Ovary (tissue), 10 donors: ENCODE results near the gene COPS9. TPM values are rescaled to one million over a fixed set of nuclear protein-coding genes. Genes with fewer than 3 reads are reported as not detected.
A peak's percentile ranks its signal among the peaks of the same experiment; 100 is the strongest.

Experiments used
- DNase-seq, 5 donors: peaks; one replicate each; pipeline ENCODE4 v3.0.0-alpha.2; 2019 to 2020
- H3K27ac ChIP-seq, 2 donors: fragments of 200-600 bp; one replicate each; pipeline versions ENCODE4 v1.5.1 to v1.8.0; 2019 to 2022
- H3K27me3 ChIP-seq: fragments of 200-600 bp; one replicate; pipeline ENCODE4 v1.8.0; 2022
- H3K36me3 ChIP-seq: fragments of 200-600 bp; sonication (generic); one replicate; pipeline ENCODE4 v1.5.1; 2019
- H3K4me1 ChIP-seq: one replicate; pipeline ENCODE4 v1.8.1; 2013; ENCODE audit warnings: mild to moderate bottlenecking, moderate library complexity; ENCODE audit not compliant: insufficient read depth
- H3K4me3 ChIP-seq: fragments of 200-600 bp; sonication (generic); one replicate; pipeline ENCODE4 v1.5.1; 2017
- H3K9me3 ChIP-seq, 2 donors: fragments of 200-600 bp in 1 of 2; sonication (generic) in 1 of 2; one replicate each; pipeline versions ENCODE4 v1.5.1 to v1.8.1; 2013 to 2019; ENCODE audit warnings: mild to moderate bottlenecking in 1 of 2, moderate library complexity in 1 of 2
- EP300 ChIP-seq: sonication (generic); formaldehyde crosslinking; IDR thresholded peaks from one replicate; pipeline ENCODE4 v1.6.1; 2017; ENCODE audit warnings: antibody characterized with exemption
- POLR2A ChIP-seq: fragments of 450-650 bp; IDR thresholded peaks from one replicate; pipeline ENCODE4 v1.6.1; 2017; ENCODE audit warnings: antibody characterized with exemption, mild to moderate bottlenecking, moderate library complexity
- WGBS, 3 donors: extraction: QIAGEN DNeasy Blood & Tissue Kit in 1 of 3; methylation state at CpG; one replicate each; pipeline versions ENCODE4 v1.1.5 to v1.1.7; 2013 to 2017; 5-methylcytosine and 5-hydroxymethylcytosine counted together
- intact Hi-C, 4 donors: fragments of 100-400 bp; cut with DNase I; formaldehyde crosslinking; loops; one replicate each; pipeline versions ENCODE4 v1.11.0 to v1.15.1; 2022 to 2023
- long read RNA-seq, 3 donors: library from polyadenylated mRNA in 2 of 3; unstranded in 2 of 3; transcript quantifications; one replicate each; pipeline ENCODE4 v2.0.0 and lab custom pipeline, GENCODE V29; 2021 to 2026
- polyA plus RNA-seq, 2 donors: library from polyadenylated mRNA; stranded (reverse); fragments of 200-250 nt in 1 of 2; fragments of 350-450 nt in 1 of 2; fragmentation: Illumina TruSeq in 1 of 2; extraction: RNeasy Lipid Tissue Mini Kit (QIAGEN cat#74804) in 1 of 2; gene quantifications; one replicate each; pipeline ENCODE4 v1.2.3, GENCODE V29; 2013 to 2014
- total RNA-seq, 7 donors: library from RNA; depleted of rRNA in 2 of 7; stranded (reverse); fragments of >200 nt in 2 of 7; fragmentation: NEBNext Ultra II Directional in 3 of 7; extraction: Animal tissue kit (Norgen Biotek cat#: 25700) in 3 of 7; gene quantifications; one replicate each; pipeline versions ENCODE4 v1.1.0 to v1.2.4, GENCODE V29; 2016 to 2023
- TF ChIP-seq, protein P1 (sequence below), 3 donors: fragments of 450-650 bp in 2 of 3; fragments of 200-600 bp in 1 of 3; IDR thresholded peaks; one replicate each; pipeline versions ENCODE4 v1.5.1 to v1.8.0; 2016 to 2022; ENCODE audit warnings: antibody characterized with exemption in 3 of 3, mild to moderate bottlenecking in 1 of 3
- donor health status: DM: no; HTN: no; CAD: no; lungs with moderate emphysema.
- donor health status: DM: no; HTN: no; CAD: no.
- donor health status: Bipolar disorder and iron deficiency.
- donor health status: DM: yes; HTN: yes; CAD: no.
- donor health status: DM: no; HTN: no; CAD: no.
- donor health status: DM: yes; HTN: yes; CAD: no.

The COPS9 gene
- total RNA-seq (100 to 1,000 TPM in 4 of 7 donors, 10 to 100 TPM in 3; 92.1 to 286 (median 101) TPM), polyA plus RNA-seq (100 to 1,000 TPM in 1 of 2 donors, 10 to 100 TPM in 1; 42.1 to 236 TPM)
- long read RNA-seq, donor 1, partial matches to known transcripts: 0 of 4 reads
- long read RNA-seq, donor 1, other reads (novel, unspliced or antisense): 0 of 4 reads
- long read RNA-seq, donor 2, transcript COPS9-205 (3 exons, 418 nt): major isoform, 90 of 95 reads
- long read RNA-seq, donor 2, transcript COPS9-204 (2 exons, 619 nt): minor isoform, 5 of 95 reads
- long read RNA-seq, donor 2, partial matches to known transcripts: 0 of 95 reads
- long read RNA-seq, donor 2, other reads (novel, unspliced or antisense): 0 of 95 reads
- long read RNA-seq, donor 3, transcript COPS9-204 (2 exons, 619 nt): minor isoform, 8 of 27 reads
- long read RNA-seq, donor 3, transcript COPS9-205 (3 exons, 418 nt): major isoform, 19 of 27 reads
- long read RNA-seq, donor 3, partial matches to known transcripts: 0 of 27 reads
- long read RNA-seq, donor 3, other reads (novel, unspliced or antisense): 0 of 27 reads

DNA sequence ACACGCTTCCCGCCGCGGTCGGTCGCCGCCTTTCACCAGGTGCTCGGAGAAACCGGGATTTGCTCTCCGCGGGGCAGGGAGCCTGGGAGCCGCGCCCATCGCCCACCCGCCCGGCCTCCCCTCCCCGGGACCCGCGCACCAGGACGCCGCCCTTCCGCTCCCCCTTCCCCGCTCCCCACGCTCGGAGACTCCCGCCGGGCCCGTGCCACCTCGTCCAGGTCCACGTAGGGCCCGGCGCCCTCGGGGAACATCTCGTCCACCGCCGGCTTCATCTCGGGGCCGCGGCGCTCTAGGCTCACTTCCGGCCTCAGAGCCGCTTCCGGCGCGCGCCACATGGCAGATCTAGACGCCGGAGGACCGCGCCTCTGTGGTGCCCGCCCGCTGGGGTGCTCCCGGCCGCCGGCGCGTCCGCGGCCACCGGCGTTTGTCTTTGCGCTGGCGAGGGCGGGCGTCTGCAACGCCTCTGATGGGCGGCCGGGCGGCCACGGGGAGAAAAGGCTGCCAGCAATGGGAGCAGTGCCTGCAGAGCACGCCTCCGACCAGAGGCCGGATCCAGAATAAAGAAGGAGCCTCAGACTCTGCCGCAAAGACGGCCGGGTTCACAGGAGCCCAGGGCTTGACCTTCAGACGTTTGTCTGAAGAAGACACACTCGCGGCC, at the start of gene COPS9:
TSS of gene COPS9 (minus strand) at position 293 of the 658 bp plus-strand sequence. CDS start at position 272, 21 bp downstream.
- Histone ChIP-seq H3K27ac (peak within 1 kb of the TSS in 1 of 2 donors; percentile 76), H3K9me3 (no peaks in the 10 kb centered on the region), H3K36me3 (no peaks in the 10 kb centered on the region), H3K27me3 (no peaks in the 10 kb centered on the region), H3K4me1 (peaks cover 7% of the 10 kb centered on the region), H3K4me3 (peak within 1 kb of the TSS; percentile 100)
- TF ChIP-seq POLR2A: peak; percentile 42
- TF ChIP-seq, protein P1, sequence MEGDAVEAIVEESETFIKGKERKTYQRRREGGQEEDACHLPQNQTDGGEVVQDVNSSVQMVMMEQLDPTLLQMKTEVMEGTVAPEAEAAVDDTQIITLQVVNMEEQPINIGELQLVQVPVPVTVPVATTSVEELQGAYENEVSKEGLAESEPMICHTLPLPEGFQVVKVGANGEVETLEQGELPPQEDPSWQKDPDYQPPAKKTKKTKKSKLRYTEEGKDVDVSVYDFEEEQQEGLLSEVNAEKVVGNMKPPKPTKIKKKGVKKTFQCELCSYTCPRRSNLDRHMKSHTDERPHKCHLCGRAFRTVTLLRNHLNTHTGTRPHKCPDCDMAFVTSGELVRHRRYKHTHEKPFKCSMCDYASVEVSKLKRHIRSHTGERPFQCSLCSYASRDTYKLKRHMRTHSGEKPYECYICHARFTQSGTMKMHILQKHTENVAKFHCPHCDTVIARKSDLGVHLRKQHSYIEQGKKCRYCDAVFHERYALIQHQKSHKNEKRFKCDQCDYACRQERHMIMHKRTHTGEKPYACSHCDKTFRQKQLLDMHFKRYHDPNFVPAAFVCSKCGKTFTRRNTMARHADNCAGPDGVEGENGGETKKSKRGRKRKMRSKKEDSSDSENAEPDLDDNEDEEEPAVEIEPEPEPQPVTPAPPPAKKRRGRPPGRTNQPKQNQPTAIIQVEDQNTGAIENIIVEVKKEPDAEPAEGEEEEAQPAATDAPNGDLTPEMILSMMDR (IDR thresholded peaks at IDR 0.05): no peak
- TF ChIP-seq EP300: no peak
- DNase-seq: peak; percentile 78 to 93 (median 82)
- intact Hi-C loops: loop anchor here in 1 of 4 donors (10.0 kb wide), 1 partner anchor 1101 kb away; no protein-coding TSS in a partner anchor
- 0 to 1% (median 1%) methylated on average over 29 to 79 of the region's 79 CpGs for WGBS, 3 donors

DNA sequence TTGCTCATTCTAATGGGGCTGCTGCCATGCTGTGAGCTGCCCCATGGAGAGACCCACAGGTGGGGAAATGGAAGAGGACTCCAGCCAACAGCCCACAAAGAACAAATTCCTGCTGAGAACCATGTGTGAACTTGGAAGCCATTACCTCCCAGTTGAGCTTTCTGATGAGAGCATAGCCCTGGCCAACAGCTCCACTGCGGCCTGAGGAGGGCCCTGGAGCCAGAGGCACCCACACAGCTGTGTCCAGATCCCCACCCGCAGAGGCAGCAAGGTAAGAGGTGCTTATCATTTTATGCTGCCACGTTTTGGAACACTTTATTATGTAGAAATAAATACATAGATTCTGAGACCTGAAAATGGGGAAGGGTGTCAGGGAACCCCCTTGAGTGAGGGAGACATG, 48.6 kb upstream of the COPS9 start:
- peaks cover 0 to 4% of the 10 kb centered on the region in 2 donors for H3K9me3 ChIP-seq
- H3K27me3 ChIP-seq: no peaks in the 10 kb centered on the region
- TF ChIP-seq EP300: no peak
- H3K4me3 ChIP-seq: no peak overlapping the region
- DNase-seq: no peak
- no peak overlapping the region for H3K27ac ChIP-seq
- intact Hi-C loops: no loop called here
- H3K4me1 ChIP-seq: no peaks in the 10 kb centered on the region
- 57 to 61% (median 58%) methylated on average over 3 of the region's 3 CpGs for WGBS, 3 donors
- no peaks in the 10 kb centered on the region for H3K36me3 ChIP-seq

DNA sequence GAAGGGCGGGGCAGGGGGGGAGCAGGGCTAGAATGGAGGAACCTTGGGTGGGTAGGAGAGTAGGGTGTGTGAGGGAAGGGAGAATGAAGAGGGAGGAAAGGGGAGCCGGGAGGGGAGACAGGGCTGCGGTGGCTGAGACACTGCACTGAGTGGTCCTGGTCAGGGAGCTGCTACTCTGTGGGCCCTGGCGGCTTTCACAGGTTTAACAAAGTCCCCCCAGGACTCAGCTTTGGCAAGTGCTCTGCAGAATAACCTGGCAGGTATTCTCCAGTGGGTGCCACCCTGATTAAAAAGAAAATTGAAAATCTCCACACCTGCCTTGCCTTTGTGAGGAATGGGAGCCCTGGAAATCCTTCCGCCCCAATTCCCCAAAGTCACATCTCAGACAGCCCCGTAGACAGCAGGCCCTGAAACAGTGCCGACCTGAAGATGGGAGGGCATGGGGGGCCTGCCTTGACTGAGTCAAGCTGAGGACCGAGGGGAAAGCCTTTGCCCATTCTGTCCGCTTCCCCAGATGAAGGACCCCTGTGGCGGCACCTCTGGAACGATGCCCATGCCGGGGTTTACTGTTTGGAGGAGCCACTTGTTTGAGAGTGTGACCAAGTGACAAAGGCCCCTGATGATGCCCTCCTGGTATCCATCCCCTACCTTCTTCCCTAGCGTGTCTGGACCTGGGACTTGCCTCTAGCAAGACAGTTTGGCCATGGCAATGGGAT, 47.9 kb upstream of the COPS9 start:
- Histone ChIP-seq H3K27ac (no peak overlapping the region), H3K4me1 (no peaks in the 10 kb centered on the region), H3K9me3 (peaks cover 0 to 4% of the 10 kb centered on the region in 2 donors), H3K27me3 (no peaks in the 10 kb centered on the region), H3K36me3 (no peaks in the 10 kb centered on the region), H3K4me3 (no peak overlapping the region)
- whole genome bisulfite sequencing, 3 donors: 81 to 89% (median 85%) methylated on average over 13 of the region's 13 CpGs
- TF ChIP-seq POLR2A (no peak), EP300 (no peak)
- TF ChIP-seq, protein P1 (IDR thresholded peaks at IDR 0.05): no peak
- intact Hi-C loops: no loop called here
- DNase-seq: peak in 1 of 5 donors; percentile 9

DNA sequence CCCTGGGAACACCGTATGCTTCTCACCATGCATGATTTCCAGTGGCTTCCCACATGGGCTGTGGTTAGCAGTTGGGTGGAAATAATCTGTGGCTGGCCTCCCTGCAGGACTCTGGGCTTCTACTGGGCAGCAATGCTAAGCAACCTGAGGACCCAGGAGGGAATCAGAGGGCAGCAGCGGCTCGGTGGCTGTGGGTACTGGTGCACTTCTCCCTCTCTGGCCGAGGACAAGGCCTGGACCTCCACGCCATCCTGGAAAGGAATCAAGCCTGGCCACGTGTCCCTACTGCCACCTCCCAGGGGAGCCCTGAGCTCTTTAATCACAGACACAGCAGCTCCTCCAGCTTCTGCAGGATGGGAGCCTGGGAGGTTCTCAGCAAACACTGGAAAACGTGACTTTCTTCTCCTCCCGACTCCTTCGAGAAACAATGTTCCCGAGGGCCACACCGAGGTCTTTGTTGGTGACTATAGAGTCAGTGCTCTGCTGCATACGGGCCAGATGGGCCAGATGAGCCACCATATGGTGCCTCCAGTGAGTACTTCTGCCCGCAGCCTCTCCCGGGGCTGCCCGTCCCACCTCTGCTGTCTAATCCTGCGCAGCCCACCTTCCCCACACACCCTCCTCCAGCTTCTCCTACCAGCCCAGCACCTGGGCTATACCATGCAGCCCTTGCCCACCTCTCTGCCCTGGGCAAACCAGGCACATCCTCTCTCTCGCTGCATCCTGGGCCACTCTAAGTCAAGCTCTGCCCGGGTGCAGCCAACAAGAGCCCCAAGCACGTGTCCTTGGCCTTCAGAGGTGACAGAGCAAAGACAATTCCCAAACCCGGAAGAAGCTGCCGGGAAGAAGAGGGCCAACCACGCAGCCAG, 47.1 kb upstream of the COPS9 start:
- peak in 1 of 5 donors; percentile 6 for DNase-seq
- H3K27ac ChIP-seq: no peak overlapping the region
- TF ChIP-seq EP300 (no peak), POLR2A (no peak)
- TF ChIP-seq, protein P1 (IDR thresholded peaks at IDR 0.05): no peak
- intact Hi-C loops: no loop called here
- H3K4me1 ChIP-seq: no peaks in the 10 kb centered on the region
- H3K36me3 ChIP-seq: no peaks in the 10 kb centered on the region
- H3K9me3 ChIP-seq: peaks cover 0 to 3% of the 10 kb centered on the region in 2 donors
- no peaks in the 10 kb centered on the region for H3K27me3 ChIP-seq
- no peak overlapping the region for H3K4me3 ChIP-seq
- 70 to 75% (median 74%) methylated on average over 22 of the region's 22 CpGs for WGBS, 3 donors
